GM19463 (cell line): ENCODE data around the gene BMP6.

Experiments used
- ATAC-seq: cut with Tn5 transposase; IDR thresholded peaks from one replicate; pipeline ENCODE4 v1.9.1; 2021; ENCODE audit warnings: mild to moderate bottlenecking, moderate library complexity; ENCODE audit not compliant: unreplicated experiment

The BMP6 gene

DNA sequence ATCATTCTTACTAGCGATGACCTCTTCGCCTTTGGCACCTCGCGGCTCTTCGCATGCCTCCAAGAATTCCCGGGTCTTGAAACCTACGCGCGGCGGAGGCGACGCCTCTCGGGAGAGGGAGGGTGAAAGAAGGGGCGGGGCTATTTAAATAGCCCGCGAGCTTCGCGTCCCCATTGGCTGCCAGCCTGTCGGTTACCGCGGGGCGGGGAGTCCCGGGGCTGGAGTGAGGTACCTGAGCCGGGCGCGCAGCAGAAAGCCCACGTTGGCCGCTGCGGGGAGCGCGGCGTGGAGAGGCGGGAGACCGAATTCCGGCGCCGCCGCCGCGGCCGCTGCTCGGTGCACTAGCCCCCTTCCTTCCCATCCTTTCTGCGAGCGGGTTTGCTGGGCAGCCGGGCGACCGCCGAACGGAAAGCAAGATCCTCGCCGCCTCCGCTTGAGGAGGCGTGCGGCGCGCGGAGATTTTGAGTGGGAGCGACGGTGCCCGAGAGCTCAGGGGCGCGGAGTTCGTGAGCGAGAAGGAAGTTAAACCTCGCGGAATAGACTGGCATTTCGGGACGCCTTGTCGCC, at the start of gene BMP6:
Gene BMP6 (plus strand): TSS at position 251 of the 567 bp plus-strand sequence. CDS start 857 bp downstream, outside the sequence.
- peak; percentile 81 for ATAC-seq

GRCh38 chr6:7677229-7677628, 48.7 kb upstream of the BMP6 start:
- no peak for ATAC-seq

DNA sequence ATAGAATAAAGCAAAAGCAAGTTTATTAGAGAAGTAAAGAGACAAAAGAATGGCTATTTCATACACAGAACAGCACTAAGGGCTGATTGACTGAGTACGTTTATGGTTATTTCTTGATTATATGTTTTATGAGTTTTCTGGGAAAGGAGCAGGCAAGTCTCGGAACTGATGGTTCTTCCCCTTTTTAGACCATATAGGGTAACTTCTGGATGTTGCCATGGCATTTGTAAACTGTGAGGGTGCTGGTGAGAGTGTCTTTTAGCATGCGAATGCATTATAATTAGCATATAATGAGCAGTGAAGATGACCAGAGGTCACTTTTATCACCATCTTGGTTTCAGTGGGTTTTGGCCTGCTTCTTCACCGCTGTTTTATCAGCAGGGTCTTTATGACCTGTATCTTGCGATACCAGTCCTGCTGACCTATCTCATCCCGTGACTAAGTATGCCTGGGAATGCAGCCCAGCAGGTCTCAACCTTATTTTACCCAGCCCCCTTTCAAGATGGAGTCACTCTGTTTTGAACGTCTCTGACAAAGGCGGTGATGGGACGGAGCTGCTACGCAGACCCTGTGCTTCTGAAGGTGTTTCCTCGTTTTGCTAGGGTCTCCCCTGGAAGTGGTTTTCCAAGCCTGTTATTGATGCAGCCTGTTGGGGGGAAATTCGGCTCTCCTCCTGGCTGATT, 45.4 kb upstream of the BMP6 start:
- no peak for ATAC-seq

DNA sequence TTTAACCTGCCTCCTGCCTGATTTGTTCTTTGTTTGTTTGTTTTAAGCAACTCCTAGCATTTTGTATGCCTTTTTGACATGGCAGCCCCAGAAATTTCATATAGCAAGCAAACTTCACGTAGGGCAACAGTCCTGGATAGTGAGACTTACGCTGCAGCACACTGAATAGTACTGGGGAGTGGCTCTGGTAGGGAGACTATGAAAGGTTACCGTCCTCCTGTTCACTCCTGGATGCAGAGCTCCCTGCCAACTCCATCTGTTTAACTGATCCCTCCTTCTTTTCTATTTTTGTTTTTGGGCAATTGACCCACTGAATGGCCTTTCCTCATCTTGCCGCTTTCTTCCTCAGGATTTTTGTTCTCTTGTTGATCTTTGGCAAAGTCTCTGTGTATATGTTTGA, 44.5 kb upstream of the BMP6 start:
- no peak for ATAC-seq

GRCh38 chr6:7684076-7684475, 41.8 kb upstream of the BMP6 start:
- no peak for ATAC-seq

DNA sequence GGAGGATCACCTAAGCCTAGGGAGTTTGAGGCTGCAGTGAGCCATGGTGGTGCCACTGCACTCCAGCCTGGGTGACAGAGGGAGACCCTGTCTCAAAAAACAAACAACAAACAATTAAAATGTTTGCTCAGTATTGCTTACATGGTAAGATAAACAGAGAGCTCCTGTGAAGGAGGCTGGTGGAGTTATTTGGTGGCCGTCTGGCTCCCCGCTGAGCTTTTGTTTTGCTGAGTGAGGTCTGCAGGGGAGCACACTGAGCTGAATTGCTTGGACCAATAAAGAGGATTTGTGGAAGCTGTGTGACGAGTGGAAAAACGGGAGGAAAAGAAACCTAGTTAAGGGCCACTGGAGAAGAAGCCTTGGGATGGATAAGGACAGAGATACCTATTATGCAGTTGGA, 41.1 kb upstream of the BMP6 start:
- ATAC-seq = no peak

GRCh38 chr6:7685276-7685675, 40.6 kb upstream of the BMP6 start:
- ATAC-seq = no peak

DNA sequence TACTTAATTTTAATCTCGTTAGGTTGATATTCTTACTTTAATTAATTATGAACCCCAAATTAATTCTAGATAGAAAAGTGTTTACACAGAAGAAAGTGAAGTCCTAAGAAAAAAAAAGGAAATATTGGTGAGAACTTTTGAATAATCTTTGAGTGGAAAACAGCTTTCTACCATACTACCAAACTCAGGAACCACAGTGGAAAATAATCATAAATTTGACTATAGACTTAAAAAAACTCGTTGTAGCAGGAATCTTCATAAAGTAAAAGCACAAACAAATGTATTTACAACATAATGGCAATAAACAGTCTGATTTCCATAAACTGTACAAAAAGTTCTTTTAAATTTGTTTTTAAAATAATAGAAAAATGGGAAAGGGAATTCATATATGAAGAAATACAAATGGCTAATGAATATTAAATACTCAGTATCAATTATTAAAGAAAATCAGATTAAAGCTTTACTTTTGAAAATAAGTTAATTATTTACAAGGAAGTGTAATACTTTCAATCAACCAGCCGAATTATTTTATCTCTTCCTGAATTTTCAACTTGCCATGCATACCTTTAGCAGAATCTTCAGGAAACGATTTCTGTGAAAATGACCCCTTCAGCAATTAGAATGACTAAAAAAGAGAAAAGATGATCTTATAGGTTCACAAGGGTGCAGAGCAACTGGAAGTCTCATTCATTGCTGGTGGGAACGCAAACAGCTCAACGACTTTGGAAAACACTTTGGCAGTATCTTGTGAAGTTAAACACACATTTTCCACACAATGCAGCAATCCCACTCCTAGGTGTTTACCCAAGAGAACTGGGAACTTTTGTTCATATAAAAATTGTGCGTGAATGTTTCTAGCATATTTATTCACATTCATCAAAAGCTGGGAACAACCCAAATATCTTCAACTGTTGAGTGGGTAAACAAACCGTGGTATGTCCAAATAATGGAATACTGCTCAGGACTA, 38.5 kb upstream of the BMP6 start:
- ATAC-seq = no peak

DNA sequence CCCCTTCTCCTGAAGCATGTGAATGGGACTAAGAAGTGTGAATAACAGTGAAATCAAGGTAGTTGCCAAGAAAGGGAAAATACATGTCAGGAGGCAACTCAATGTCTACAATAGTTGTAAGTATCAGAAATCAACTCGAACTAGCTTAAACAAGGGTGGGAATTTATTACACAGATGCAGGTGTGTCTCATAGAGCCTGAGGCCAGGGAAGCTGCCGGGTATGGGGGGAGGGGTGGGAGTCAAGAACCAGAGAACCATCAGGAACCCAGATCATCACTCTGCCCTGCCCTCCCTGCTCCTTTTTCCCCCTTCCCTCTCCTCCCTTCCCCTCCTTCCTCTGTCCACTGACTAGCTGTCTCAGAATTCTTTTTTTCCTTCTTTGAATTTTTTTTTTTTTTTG, 34.9 kb upstream of the BMP6 start:
- ATAC-seq = no peak

- ATAC-seq = no peak
Measured at GRCh38 chr6:7691675-7692452, 34.0 kb upstream of the BMP6 start.

DNA sequence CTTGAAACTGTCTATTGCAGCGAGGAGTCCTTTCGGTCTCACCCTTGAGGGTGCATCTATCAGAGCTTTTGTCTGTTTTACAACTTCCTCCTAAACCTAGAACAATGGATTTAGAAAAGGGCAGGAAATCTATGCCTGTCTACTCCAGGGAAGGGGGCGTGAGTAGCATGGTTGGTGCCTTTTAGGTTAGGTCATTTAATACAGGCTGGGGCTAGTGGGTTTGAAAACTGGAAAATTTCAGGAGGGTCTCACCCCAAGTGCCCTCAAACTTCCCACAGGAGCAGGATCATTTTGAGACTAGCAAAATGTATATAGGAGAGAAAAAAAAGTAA, 33.5 kb upstream of the BMP6 start:
- no peak for ATAC-seq

GRCh38 chr6:7693827-7694226, 32.1 kb upstream of the BMP6 start:
- ATAC-seq = no peak

- no peak for ATAC-seq
Measured at GRCh38 chr6:7696061-7696460, 29.8 kb upstream of the BMP6 start.

DNA sequence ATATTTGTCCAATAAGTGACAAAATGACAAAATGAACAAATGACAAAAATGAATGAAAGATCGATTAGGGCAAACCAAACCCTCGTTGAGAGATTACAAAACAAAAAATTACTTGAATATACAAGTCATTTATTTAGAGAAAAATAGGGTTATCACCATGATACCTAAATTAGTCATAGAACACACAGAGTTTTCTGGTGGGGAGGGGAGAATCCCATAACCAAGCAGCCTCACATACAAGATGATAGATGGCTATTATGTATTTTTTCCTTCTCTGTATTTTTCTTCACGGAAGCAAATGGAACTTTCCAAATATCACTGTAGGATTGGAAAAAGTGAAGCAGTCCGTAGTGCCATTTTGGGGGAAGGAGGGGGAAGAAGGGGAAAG, 28.5 kb upstream of the BMP6 start:
- no peak for ATAC-seq

GRCh38 chr6:7697820-7698623, 27.9 kb upstream of the BMP6 start:
- no peak for ATAC-seq

GRCh38 chr6:7701212-7701834, 24.6 kb upstream of the BMP6 start:
- no peak for ATAC-seq

DNA sequence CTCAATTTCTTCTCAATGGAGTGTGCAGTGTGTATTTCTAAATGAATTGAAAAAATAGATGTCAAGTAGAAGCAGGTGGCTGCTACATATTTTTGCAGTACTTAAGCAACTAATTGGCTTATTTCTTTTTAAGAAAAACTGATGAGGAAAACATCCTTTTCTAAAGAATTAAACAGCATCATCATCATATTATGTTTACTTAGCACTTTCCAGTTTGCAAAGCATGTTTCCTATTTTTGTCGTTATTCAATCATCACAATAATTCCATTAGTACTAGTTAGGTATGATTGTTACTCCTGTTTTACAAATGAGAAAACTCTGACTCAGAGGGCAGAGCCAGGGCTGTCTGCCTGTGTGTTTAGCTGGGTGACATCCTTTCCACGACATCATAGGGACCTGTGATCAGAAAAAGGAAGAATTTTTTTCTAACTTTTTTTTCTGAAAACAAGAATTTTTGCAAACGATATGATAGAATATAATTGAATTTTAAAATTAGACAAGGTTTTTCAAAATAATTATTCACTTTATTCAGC, 22.7 kb upstream of the BMP6 start:
- no peak for ATAC-seq

DNA sequence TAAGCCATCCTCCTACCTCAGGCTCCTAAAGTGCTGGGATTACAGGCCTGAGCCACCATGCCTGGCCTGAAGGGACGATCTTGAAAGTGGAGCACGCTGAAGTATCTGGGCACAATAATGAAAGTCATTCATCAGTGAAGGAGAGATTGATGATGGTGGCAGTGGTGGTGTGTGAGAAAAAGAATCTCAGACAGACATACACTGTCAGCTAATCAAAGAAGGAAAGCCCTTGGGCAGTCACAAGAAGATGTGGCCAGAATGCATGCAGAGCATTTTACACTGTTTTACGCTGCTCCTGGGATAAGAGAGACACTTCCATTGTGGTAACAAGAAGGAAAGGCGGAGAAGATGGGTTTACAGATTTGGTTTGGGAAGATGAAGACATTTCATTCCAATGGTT, 20.4 kb upstream of the BMP6 start:
- no peak for ATAC-seq

DNA sequence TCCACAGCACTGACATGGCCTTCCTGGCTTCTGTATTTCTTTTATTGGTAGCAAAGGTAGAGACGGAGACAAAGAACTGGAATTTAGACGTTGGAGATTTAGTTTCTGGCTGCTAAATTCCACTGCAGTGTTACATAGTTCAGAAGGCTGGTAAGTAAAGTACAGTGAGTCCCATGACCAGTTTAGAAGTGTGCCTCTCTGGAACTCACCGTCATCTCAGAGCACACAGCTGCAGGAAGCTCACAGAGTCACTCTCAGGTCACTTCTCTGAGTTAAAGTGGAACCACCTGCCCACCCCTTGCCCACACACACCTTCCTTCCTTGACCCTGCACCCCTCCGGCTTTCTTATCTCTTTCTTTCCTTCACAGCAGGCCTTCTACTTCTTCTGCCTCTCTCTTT, 19.6 kb upstream of the BMP6 start:
- ATAC-seq = no peak

- ATAC-seq = no peak
Measured at GRCh38 chr6:7707787-7708186, 18.1 kb upstream of the BMP6 start.
